HG03280 (cell line): ENCODE measurements around the gene ELAC1.

Experiments used
- ATAC-seq: cut with Tn5 transposase; IDR thresholded peaks from one replicate; pipeline ENCODE4 v1.9.1; 2021; ENCODE audit warnings: mild to moderate bottlenecking, moderate library complexity; ENCODE audit not compliant: unreplicated experiment

The ELAC1 gene

GRCh38 chr18:51017140-51017879 lies 49.5 kb downstream of the ELAC1 start:
- ATAC-seq, result no peak

- ATAC-seq, result no peak
These were observed 52.7 kb downstream of the ELAC1 start for GRCh38 chr18:51020536-51020935.

- no peak for ATAC-seq
These were observed 53.6 kb downstream of the ELAC1 start for GRCh38 chr18:51021226-51021965.

GRCh38 chr18:51025512-51025911 lies 57.7 kb downstream of the ELAC1 start:
- ATAC-seq, result no peak

- no peak for ATAC-seq
These were observed 60.5 kb downstream of the ELAC1 start for GRCh38 chr18:51028201-51028805.

GRCh38 chr18:51029378-51029693 lies 61.5 kb downstream of the ELAC1 start:
- ATAC-seq, result peak; percentile 14

GRCh38 chr18:51029694-51030536 lies 62.1 kb downstream of the ELAC1 start, which contains the start of gene SMAD4:
SMAD4 (plus strand) TSS chr18:51030213; CDS start chr18:51047047, 16,834 bp downstream.
- ATAC-seq, result peak; percentile 80

GRCh38 chr18:51030537-51031258 lies 62.9 kb downstream of the ELAC1 start:
- ATAC-seq, result peak; percentile 59

GRCh38 chr18:51032193-51032592 lies 64.4 kb downstream of the ELAC1 start:
- no peak for ATAC-seq

- no peak for ATAC-seq
These were observed 69.4 kb downstream of the ELAC1 start for GRCh38 chr18:51037230-51037629.
